HK-2 (cell line): ENCODE results near the gene ADARB1.

Experiments
- DNase-seq: peaks from one replicate; pipeline ENCODE4 v3.0.0-alpha.2; 2018; ENCODE audit not compliant: unreplicated experiment

Gene ADARB1

GRCh38 chr21:45225741-45226327 lies 151.5 kb downstream of the ADARB1 start:
- DNase-seq: no peak

GRCh38 chr21:45226540-45227326 lies 152.4 kb downstream of the ADARB1 start:
- DNase-seq: no peak

- no peak for DNase-seq
Measured at GRCh38 chr21:45227735-45228134, 153.4 kb downstream of the ADARB1 start.

GRCh38 chr21:45228171-45228641 lies 153.8 kb downstream of the ADARB1 start:
- peak; percentile 46 for DNase-seq

- DNase-seq: no peak
Measured at GRCh38 chr21:45228656-45229240, 154.4 kb downstream of the ADARB1 start.

GRCh38 chr21:45231705-45232104 lies 157.3 kb downstream of the ADARB1 start:
- no peak for DNase-seq

- no peak for DNase-seq
Measured at GRCh38 chr21:45234127-45234526, 159.7 kb downstream of the ADARB1 start.

GRCh38 chr21:45234965-45235364 lies 160.6 kb downstream of the ADARB1 start:
- no peak for DNase-seq

- no peak for DNase-seq
Measured at GRCh38 chr21:45235488-45235887, 161.1 kb downstream of the ADARB1 start.

- no peak for DNase-seq
Measured at GRCh38 chr21:45236481-45236880, 162.1 kb downstream of the ADARB1 start.

GRCh38 chr21:45237401-45237800 lies 163.0 kb downstream of the ADARB1 start:
- DNase-seq: no peak

- DNase-seq: no peak
Measured at GRCh38 chr21:45241357-45241756, 167.0 kb downstream of the ADARB1 start.

- DNase-seq: no peak
Measured at GRCh38 chr21:45243603-45244002, 169.2 kb downstream of the ADARB1 start.

- no peak for DNase-seq
Measured at GRCh38 chr21:45244799-45245340, 170.5 kb downstream of the ADARB1 start.

GRCh38 chr21:45246386-45247320 lies 172.3 kb downstream of the ADARB1 start:
- DNase-seq: no peak

- no peak for DNase-seq
Measured at GRCh38 chr21:45248301-45248892, 174.0 kb downstream of the ADARB1 start.

- DNase-seq: no peak
Measured at GRCh38 chr21:45248893-45249381, 174.6 kb downstream of the ADARB1 start.

- no peak for DNase-seq
Measured at GRCh38 chr21:45249626-45250025, 175.2 kb downstream of the ADARB1 start.

GRCh38 chr21:45250272-45250671 lies 175.9 kb downstream of the ADARB1 start:
- DNase-seq: no peak

- no peak for DNase-seq
Measured at GRCh38 chr21:45250914-45251634, 176.7 kb downstream of the ADARB1 start.
